SHP77 treated with DMSO at 0.1 percent for 48 hours (cell line): ENCODE data around the gene KCNH2.

Source experiments
- DNase-seq: peaks from one replicate; lab custom pipeline; 2025; lab: John Stamatoyannopoulos, UW

KCNH2 gene

DNA sequence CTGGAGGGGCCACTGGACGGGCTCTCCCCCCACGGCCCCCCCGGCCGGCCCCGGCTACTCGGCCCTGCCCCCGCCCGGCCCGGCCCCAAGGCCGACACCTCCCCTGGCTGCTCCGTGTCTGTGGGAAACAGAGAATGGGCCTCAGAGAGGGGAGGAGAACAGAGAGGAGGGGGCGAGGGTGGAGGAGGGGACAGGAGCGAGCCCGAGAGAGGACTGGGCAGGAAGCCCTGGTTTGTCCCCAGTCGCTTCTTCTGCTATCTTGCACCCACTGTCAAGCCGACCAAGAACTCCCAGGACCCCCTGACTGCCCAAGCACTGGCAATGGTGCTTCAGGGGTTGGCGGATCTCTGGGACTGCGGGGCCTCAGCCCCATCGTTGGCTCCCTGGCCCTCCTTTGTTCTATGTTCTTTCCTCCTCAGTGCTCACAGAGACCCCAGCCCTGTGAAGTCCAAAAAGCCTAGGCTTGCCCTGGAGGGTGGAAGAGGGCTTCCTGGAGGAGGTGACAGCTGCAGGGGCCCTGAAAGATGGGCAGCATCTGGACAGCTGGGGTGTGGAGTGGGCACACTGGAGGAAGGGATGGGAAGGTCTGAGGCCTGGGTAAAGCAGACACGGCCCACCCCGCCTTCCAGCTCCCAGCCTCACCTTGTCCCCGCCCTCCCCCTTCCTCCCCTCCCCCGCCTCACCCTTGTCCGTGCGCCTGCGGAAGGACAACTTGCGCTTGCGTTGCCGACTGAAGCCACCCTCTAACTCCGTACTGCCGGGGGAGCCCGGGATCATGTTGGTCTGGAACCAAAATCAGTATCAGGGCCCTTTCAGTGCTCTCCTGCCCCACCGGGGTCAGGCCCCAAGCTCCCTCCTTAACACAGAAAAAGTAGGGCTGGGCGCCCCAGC, 30.1 kb downstream of the KCNH2 start:
- DNase-seq = no peak

DNA sequence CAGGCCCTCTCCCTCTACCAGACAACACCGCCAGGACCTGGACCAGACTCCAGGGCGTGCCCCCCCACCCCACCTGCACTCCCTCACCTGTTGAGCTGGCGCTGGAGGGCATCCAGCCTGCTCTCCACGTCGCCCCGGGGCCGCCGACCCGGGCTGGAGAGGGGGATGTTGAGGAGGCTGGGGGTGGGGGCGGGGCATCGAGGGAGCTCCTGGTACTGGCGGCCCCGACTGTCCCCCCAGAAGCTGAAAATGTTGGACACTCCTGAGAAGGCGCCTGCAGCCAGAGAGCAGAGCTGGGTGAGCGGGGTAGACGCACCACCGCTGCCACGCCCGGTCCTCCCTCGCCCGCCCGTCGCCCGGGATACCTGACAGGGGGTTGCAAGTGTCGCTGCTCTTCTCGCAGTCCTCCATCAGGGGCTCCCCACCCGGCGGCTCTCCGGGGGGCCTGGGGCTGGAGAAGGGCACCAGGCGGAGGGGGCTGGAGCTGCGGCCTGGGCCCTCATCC, 30.8 kb downstream of the KCNH2 start:
- no peak for DNase-seq

GRCh38 chr7:150946421-150947240, 31.5 kb downstream of the KCNH2 start:
- no peak for DNase-seq

- no peak for DNase-seq
These were observed 32.2 kb downstream of the KCNH2 start for GRCh38 chr7:150945853-150946420.

DNA sequence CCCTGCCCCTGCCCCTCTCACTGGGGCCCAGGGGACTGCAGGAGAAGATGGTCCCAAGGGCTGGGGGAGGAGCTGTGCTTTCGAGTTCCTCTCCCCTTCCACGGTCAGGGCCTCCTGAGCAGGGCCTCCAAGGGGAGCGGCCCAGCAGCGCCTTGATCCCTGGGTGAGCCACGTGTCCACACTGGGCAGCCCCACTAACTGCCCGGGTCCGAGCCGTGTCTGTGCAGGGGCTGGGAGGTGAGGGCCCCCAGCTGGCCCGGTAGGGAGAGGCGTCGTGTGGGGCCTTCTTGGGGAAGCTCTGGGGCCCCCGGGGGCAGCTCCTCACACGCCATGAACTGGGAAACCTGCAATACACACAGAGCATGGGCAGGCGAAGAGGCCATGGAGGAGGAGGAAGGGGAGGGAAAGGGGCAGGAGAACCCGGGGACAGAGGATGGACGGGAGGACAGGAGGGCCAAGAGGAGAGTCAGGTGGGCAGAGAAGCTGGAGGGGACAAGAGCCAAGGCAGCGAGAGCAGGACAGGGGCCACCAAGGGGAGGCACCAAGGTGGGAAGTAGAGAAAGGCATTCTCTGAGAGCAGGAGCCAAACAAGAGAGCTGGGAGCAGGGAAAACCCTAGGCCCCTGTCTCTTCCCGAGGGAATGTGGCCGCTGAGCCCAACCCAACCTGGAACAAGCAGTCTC, 32.8 kb downstream of the KCNH2 start:
- DNase-seq = no peak

DNA sequence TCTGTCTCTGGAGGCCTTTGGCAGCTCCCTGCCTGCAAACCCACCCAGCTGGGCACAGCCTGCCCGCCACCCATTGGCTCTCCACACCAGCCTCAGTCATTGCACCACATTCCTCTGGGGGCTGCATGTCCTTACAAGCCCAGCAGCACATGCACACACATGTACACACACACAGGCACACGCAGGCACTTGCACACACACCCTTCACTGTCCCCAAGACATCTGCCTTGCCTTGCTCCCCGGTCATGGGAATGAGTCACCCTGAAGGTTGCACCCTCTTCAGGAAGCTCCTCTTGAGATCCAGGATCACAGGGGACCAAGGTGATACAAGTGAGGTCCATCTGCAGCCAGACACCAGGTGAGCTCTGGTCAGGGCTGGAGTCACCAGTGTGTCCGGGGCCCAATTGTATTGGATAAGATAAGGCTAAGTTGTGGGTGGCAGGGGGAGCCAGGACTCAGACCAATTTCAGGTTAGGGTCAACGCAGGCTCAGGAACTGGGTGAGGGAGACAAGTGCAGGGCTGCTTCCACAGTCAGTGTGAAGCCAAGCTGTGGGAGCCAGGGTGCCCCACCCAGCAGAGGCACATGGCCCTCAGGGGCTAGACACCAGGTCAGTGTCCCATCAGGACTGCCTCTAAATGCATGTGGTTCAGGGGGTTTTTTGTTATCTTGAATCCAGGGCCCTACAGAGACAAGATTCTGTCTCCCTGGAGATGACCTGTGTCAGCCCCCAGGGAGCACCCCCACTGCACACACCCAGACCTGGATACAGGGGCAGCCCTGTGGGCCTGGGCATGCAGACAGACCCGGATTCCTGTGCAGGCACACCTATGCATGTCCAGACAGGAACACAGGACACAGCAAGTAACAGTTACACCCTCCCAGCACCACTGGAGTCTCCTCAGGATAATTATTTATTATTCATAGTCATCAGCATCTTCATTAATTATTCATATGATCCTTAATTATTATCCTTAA, 33.8 kb downstream of the KCNH2 start:
- no peak for DNase-seq

- no peak for DNase-seq
These were observed 34.7 kb downstream of the KCNH2 start for GRCh38 chr7:150943453-150943814.

GRCh38 chr7:150942591-150943452, 35.3 kb downstream of the KCNH2 start:
- DNase-seq = no peak

DNA sequence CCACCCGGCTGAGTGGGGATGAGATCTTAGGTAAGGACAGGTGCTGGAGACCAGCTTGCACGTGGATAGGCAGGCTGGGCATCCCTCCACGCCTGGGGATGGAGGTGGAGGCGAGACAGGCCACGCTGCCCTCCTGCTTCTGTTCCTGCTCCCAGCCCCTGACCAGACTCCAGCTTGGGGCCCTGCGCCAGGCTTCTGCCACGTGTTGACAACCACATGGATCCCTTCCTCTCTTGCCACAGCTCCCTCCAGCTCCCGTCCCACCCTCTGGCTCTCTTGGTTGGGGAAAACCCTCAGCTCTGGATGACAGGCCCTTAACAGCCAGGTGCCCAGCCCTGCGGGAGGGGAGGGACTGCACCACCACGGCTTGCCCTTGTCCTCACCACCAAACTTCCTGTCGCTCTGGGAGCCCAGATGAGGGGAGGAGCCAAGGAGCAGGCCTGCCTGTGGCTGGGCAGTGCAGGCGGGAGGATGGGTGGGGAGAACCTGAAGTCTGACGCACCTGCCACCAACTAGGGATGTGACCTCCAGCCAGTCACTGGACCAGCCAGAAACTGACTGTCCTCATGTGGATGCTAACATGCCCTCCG, 36.0 kb downstream of the KCNH2 start:
- DNase-seq = no peak

GRCh38 chr7:150941351-150942000, 36.6 kb downstream of the KCNH2 start:
- no peak for DNase-seq

DNA sequence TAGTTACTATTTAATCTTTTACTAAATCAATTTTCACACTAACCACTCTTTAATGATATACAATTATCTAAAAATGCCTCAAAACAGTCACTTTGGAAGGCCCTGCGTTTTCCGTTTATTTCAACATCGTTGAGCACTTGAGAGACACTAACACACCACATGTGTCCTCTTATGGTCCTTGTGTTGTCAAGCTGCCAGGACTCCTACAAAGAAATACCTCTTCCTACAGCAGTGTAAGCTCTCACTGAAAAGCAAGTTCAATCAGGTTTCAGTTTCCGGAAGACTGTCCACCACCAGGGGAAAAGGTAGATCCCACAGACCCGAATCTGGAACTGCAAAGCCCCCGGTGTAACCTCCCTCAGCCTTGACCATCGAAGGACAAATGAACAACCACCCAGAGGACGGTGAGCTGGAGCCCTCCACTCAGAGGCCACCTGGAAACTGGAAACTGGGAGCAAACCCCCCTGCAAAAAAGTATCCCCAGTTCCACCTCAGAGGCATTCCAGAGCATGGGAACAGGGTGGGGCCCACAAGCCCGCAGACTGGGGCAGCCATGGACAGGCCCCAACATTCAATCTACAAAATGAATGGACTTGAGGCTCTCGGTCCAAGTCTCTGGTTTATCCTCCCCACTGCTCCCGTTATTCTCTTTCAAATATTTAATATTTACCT, 37.6 kb downstream of the KCNH2 start:
- DNase-seq = no peak

DNA sequence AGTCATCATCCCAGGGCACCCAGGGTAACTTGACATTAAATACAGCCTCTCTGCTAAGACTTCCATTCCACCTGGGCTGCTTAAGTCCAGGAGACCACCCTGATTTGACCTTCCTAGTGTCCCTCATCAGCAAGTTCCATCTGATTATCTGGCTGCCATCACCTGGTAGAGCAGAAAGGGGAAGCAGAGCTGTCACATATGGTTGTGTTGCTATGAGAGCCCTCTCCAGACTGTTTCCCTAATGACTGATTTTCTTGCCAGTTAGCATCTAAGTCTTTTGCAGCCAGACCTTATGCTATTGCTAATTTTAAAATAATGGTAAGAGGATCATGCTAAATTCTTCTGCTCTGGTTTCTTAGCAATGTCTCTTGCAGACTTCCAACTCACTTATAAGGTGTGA, 38.7 kb downstream of the KCNH2 start:
- no peak for DNase-seq

DNA sequence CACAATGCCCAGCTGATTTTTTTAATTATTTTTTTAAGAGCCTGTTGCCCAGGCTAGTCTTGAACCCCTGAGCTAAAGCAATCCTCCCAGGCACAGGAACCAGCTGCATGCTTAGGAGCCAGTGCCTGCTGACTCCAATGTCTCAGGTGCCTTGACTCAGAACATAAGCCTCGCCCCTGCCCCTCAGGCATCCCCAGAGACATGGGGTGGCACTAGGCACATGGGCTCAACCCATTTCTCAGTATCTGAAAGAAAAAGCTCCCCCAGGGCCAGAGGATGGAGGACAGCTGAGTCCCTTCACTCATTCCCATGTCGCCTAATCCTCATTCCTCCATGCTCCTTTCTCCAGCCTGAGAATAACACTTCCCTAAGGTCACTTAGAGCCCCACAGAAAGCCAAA, 39.1 kb downstream of the KCNH2 start:
- DNase-seq = no peak

- DNase-seq = no peak
These were observed 39.6 kb downstream of the KCNH2 start for GRCh38 chr7:150938566-150938965.

GRCh38 chr7:150937848-150938561, 40.1 kb downstream of the KCNH2 start:
- no peak for DNase-seq

DNA sequence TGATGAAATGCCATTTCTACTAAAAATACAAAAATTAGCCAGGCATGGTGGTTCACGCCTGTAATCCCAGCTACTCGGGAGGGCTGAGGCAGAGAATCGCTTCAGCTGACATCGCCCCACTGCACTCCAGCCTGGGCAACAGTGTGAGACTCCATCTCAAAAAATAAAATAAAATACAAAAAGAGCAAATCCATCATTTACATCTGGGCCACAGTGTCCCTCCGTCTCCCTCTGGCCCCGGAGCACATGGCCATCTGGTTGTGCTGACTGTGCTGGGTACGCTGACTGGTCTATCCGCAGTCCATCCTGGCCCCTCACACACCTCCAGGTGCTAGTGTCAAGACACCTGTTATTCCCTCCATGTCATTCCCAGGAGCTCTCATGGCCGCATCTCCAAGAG, 42.1 kb downstream of the KCNH2 start:
- DNase-seq = no peak

DNA sequence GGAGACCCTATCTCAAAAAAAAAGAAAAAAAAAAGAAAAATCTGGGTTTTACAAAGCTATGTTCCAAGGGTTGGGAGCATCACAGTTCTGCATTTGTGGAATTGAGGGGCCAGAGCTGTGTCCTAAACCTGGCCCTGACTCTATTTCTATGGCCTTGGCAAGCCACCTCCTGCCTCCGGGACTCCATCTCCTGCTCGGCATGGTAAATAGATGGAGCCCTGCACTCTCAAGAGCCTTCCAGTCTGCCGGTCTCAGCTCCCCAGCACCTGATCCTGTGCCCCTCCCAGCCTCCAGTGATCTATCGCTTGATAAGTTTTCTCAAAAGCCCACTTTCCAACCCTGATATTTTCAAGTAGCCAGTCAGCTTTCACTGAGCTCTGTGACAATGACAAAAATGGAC, 43.0 kb downstream of the KCNH2 start:
- DNase-seq = no peak
